IPS-18c (cell line): ENCODE results near the gene DIDO1.

Experiments used
- H3K4me3 ChIP-seq: 2 replicates; pipeline ENCODE4 v1.7.0; 2013; ENCODE audit warnings: low read depth, mild to moderate bottlenecking, low read length, moderate library complexity; ENCODE audit not compliant: insufficient read depth
- H3K9me3 ChIP-seq: one replicate; pipeline ENCODE4 v1.6.1; 2013; ENCODE audit warnings: mild to moderate bottlenecking, low read length, moderate library complexity; ENCODE audit not compliant: control insufficient read depth, insufficient read depth

Gene DIDO1

DNA sequence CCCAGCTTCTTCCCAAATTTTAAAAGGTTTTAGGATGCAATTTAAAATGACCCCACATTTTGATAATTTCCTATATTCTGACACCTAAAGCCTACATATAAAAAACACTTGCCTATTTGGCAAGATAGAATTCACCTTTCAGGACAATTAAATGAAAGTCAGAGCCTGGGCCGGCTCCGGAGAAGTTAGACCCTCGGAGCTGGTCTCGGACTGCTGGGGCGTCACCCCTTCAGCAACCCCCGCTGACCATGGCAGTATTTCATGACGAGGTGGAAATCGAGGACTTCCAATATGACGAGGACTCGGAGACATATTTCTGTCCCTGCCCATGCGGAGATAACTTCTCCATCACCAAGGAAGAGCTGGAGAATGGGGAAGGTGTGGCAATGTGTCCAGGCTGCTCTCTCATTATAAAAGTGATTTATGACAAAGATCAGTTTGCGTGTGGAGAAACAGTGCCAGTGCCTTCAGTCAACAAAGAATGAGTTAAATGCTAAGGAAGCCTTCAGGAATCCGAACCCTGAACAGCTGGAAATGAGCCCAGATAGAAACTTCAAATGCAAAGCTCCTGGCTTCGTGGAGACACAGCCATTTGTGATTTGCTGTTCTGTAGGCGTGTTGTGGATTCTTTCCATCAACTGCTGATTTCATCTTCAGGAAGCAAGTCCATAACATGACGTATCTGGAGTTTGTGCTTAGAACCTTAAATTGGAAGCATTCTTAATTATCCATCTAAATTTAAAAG lies 80.7 kb downstream of the DIDO1 start:
- no peak overlapping the region for H3K4me3 ChIP-seq

DNA sequence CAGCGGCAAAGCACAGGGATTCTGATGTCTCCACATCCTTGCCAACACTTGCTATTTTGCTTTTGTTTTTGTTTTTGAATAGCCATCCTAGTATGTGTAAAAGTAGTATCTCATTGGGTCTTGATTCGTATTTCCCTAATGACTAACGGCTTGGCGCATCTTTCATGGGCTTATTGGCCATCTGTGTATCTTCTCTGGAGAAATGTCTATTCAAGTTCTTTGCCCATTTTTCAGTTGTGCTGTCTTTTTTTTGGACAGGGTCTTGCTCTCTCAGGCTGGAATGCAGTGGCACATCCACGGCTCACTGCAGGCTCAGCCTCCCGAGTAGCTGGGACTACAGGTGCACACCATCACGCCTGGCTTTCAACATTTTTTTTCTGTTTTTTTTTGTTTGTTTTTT lies 82.1 kb downstream of the DIDO1 start:
- H3K9me3 ChIP-seq = no peaks in the 10 kb centered on the region

More for the DNA sequence above, 80.7 kb downstream of the DIDO1 start:
- no peaks in the 10 kb centered on the region for H3K9me3 ChIP-seq

DNA sequence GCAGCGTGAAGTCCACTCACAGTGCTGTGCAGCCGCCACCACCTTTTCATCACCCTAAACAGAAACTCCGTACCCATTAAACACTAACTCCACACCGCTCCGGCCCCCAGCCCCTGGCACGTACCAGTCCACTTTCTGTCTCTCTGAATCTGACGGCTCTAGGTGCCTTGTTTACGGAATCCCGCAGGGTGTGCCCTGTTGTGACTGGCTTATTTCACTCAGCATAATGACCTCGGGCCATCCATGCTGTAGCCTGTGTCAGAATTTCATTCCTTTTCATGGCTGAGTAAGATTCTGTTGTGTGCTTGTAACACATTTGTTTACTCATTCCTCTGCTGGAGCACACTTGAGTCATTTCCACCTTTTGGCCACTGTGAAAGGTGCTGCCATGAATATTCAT lies 82.6 kb downstream of the DIDO1 start:
- Histone ChIP-seq H3K9me3 (no peaks in the 10 kb centered on the region), H3K4me3 (no peak overlapping the region)

More for the DNA sequence above, 82.1 kb downstream of the DIDO1 start:
- no peak overlapping the region for H3K4me3 ChIP-seq

DNA sequence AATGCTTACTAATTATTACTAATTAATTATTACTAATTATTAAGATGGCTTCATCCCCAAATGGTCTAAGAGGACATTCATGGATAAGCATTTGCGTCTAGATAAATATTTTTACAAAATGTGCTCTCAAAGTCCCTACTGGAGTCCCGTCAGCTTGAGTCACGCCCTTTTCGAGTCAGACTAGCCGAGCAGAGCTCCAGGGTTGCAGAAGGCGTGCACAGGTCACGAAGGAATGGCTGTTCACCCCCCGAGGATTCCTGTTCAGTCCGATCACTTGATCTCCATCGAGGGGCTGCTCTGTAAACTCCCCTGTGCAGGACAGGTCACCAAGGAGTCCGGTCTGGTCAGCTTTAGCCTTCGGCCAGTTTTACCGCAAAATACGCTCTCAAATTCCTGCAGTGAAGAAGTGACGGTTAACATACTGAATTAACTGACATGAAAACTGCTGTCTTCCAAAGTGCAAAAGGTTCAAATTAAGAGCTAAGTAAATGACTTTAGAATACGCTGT lies 84.5 kb downstream of the DIDO1 start:
- Histone ChIP-seq H3K9me3 (no peaks in the 10 kb centered on the region), H3K4me3 (no peak overlapping the region)

DNA sequence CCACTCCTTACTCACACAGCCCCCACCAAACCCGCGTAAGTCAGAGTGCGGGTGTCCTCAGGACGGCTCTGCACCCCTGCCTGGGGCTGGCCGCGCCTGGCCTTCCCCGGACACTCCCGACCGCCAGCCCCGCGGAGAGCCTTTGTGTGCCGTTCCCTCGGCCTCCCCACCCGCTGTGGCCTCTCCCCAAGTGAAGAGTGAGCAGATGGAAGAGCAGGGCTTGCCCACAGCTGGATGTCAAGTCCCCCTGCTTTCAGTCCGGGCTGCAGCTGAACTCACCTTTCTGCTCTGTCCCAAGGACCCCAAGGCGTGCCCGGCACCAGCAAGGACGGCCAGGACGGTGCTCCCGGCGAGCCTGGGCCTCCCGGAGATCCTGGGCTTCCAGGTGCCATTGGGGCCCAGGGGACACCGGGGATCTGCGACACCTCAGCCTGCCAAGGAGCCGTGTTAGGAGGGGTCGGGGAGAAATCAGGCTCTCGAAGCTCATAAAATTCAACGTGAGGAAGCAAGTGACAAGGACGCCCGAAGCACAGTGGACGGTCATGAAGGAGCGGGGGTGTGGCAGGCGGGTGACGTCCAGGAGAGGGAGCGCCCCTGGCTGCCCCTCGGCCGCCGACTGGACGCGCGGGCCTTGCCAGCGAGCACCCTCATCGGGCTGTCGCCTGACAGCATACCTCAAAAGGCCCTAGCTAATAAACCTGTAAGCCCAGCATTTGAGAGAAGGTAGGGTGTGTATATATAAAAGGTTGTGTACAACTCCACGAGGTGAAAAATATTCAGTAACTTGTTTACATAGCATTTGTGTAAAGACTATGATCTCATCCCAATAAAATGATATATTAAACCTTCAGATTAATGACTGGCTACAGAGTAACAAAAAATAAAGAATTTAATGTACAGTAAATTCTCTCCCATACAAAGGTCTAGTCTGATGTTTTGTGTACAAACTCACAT lies 85.8 kb downstream of the DIDO1 start:
- no peak overlapping the region for H3K4me3 ChIP-seq
- H3K9me3 ChIP-seq = no peaks in the 10 kb centered on the region

DNA sequence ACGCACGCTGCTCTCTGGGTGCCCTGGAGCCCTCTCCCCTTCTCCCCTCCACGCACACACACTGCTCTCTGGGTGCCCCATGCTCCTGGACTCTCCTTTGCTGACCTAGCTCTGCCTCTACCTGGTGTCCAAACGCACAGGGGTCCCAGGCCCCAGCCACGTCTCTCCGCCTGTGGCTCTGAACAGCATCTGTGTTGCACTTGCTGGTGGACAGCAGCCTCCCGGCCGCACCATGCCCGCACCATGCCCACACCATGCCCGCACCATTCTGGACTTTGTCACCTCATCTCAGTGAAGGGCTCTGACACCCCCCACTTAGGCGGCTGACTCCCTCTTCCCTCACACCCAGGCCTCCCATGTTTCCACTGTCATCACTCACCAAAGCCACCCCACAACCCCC lies 86.5 kb downstream of the DIDO1 start:
- H3K9me3 ChIP-seq = no peaks in the 10 kb centered on the region
- H3K4me3 ChIP-seq = no peak overlapping the region

DNA sequence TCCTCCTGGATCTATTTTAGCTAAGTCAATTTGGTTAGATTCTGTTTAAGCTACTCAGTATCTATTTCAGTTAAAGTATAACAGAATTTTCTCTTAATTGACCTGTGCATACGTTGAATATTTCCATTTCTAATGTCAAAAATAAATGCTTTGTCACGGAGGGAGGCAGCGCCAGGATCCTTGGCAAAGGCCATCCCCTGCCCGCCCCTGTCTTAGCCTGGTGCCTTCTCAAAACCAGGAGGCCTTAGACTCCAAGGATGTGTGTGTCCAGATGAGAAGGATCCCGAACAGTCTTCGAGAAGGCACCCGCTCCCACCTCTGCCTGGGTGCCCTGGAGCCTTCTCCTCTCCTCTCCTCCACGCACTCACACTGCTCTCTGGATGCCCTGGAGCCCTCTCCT lies 87.0 kb downstream of the DIDO1 start:
- H3K9me3 ChIP-seq = no peaks in the 10 kb centered on the region
- no peak overlapping the region for H3K4me3 ChIP-seq

DNA sequence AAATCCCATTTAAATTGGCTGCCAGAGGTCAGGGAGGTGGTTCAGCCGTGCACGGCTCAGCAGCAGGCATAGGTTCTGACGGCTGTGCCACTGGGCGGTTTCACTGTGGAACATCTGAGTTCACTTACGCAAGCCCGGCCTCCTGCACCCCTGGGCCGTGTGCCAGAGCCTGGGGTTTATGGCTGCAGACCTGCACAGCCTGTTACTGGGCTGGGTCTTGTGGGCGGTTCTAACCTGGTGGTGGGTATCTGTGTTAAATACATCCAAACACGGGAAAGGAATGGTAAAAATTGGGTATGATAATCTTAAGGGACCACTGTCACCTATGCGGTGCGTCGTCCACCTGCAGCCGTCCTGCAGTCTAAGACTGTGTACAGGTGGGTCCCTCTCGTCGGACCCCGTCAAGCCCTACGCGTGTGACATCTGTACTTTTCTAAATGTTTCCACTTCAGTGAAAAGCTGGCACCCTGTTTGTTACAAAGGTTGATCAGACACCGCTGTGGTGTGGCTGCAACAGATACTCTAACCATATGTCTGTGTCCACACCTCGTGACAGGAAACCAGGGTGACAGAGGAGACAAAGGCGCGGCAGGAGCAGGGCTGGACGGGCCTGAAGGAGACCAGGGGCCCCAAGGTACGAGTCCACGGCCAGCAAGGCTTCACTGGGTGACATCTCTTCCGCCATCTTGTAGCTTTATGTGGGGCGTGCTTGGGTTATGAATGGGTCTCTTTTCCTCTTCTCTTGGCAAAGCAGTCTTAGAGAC lies 88.0 kb downstream of the DIDO1 start:
- Histone ChIP-seq H3K9me3 (no peaks in the 10 kb centered on the region), H3K4me3 (no peak overlapping the region)

DNA sequence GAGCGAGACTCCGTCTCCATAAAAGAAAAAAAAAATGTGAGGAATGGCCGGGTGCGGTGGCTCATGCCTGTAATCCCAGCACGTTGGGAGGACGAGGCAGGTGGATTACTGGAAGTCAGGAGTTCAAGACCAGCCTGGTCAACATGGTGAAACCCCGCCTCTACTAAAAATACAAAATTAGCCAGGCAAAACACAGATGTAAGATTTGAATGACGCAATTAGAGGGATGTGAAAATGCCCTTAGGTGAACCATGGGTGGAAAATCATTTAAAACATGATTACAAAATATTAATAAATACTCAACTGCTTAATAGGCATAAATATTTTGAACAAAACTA lies 88.5 kb downstream of the DIDO1 start:
- H3K9me3 ChIP-seq = no peaks in the 10 kb centered on the region
- no peak overlapping the region for H3K4me3 ChIP-seq

DNA sequence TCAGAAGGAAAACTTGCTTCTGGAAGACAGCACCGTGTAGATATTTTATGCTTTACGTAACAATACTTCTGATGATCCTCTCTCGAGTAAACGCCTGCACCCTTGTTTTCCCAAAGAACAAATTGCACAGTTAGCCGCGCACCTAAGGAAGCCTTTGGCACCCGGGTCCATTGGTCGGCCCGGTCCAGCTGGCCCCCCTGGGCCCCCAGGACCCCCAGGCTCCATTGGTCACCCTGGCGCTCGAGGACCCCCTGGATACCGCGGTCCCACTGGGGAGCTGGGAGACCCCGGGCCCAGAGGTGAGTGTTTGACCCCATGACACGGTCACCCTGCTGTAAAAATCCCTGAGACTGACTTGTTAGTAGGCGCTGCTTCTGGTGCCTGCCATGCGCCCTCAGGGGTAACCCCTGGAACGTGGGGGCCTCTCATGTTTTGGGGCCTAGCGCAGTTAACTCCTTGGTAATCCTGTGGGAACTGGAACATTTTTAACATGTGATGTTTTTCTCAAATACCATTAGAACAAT lies 89.3 kb downstream of the DIDO1 start:
- H3K4me3 ChIP-seq = no peak overlapping the region

DNA sequence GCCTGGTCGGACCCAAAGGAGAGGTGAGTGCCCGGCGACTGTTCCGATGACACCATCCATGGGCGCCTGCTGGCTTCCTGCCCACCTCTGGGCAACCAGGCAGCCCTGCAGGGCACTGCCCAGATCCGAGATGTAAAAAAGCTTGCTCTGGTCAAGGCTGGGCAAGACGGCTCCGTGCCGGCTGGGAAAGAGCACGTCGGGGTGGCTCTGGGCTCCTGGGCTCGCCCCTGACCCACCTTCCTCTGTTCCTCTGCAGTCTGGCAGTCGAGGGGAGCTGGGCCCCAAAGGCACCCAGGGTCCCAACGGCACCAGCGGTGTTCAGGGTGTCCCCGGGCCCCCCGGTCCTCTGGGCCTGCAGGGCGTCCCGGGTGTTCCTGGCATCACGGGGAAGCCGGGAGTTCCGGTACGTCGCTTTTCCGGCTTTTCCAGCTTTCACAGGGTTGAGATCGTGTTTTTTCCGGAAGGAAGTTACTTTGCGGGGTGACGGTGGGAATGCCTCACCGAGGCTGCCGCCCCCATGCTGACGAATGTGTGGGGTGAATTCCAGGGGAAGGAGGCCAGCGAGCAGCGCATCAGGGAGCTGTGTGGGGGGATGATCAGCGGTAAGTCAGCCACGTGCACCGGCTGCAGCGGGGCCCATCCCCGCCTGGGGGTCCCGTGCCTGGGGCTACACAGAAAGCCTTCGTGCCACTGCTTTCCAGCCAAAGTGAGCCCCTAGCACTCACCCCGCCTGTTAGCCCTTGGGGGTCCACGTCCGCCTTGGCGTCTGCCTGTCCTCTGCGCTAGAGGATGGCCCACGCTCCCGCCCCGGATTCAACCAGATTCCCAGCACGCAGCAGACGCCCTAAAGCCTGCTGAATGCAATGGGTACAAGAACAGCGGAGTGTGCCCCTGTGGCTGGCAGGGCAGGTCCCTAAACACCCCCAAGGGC lies 90.1 kb downstream of the DIDO1 start:
- H3K4me3 ChIP-seq = no peak overlapping the region
- H3K9me3 ChIP-seq = no peaks in the 10 kb centered on the region

More for the DNA sequence above, 89.3 kb downstream of the DIDO1 start:
- no peaks in the 10 kb centered on the region for H3K9me3 ChIP-seq

DNA sequence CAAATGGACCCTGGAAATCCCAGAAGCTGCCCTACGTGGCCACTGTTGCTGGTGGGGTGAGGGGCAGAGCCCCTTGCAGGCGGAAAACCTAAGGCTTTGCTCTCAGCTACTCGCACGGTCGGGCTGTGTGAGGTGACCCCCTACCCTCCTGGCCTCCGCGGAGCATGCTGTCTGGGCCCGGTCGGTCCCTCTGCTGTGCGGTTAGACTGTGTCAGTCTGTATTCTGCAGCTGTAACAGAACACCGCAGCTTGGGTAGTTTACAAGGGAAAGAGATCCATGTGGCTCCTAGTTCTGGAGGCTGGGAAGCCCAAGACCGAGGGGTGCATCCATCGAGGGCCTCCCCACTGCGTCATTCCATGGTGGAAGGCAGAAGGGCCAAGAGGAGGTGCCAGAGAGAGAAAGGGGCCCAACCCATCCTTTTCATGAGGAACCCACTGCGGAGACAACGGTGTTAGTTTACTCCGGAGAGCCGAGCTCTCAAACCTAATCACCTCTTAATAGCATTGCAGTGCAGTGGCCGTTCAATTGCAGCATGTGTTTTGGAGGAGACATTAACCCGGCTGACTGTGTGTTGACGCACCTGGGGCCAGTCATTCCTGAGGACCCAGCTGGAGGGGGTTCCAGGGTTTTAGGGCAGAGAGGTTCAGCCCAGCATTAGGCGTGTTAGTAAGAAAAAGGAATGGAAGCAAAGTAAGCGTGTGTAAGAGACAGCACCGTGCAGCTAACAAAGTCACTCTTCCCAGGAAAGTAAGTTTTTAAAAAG lies 91.2 kb downstream of the DIDO1 start:
- H3K9me3 ChIP-seq = no peaks in the 10 kb centered on the region
- H3K4me3 ChIP-seq = no peak overlapping the region

DNA sequence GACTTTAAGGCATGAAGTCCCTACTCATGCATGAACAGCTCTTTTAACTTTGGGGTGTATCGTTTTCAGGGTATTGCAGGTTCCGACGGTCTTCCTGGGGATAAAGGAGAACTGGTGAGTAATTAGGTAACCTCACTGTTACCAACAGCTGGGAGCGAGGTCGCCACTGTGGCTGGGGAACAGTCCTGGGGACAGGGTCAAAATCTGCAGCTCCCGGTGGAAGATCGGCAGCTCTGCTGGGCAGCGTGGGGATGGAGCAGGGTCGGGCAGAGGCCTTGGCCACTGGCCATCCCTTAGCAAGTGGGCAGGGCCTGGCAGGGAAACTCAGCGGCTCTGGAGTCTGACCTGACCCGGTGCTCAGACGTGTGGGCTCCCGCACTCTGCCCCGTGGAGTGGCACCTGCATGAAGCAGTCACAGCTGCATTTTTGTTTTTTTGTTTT lies 93.3 kb downstream of the DIDO1 start:
- Histone ChIP-seq H3K4me3 (no peak overlapping the region), H3K9me3 (no peaks in the 10 kb centered on the region)

DNA sequence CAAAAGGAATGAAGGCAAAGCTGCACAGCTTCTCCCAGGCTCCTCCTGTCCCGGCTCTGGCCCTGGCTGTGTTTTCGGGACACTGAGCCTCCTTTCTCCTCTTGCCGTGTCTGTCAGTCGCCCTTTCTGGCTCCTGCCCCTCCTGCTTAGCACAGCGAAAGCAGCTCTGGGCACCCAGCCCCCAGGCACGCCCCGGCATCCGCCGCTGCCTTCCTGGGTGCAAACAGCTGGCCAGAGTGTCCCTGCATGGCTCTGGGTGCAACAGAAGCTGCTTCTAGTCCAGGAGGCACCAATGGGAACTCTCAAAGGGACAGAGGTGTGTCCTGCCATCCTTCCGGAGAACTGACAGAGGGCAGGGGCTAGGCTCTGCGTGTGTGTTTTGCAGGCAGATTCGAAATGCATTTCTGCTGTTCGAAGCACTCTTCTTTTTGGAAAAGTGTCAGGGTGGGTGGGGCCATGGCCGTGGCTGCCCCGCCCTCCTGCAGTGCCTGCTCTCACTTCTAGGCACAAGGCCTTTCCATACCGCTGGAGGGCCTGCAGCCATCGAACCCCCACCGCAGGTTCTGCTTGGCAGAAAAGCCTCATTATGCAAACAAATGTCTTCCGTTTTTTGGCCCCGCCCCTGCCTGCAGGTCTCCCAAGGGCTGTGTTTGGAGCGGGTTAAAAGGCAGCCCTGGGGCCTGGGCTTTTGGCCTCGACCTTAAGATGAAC lies 93.9 kb downstream of the DIDO1 start:
- no peaks in the 10 kb centered on the region for H3K9me3 ChIP-seq
- no peak overlapping the region for H3K4me3 ChIP-seq

DNA sequence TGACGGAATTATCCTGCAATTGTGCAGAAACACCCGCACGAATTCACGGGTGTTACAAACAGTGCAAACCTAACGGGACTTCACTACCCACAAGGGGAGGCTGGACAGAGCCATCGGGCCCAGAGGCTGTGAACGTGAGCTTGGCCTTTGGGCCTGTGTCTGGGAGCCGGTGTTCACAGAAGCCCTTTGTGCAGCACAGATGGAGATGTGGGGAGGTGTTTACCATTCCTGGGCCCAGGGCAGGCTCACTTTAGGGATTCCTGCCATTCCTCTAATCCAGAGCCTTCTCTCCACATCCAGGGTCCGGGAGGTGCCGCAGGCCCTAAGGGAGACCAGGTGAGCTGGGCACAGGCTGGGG lies 94.5 kb downstream of the DIDO1 start:
- no peak overlapping the region for H3K4me3 ChIP-seq

More for the DNA sequence above, 94.5 kb downstream of the DIDO1 start:
- H3K9me3 ChIP-seq = no peaks in the 10 kb centered on the region
